GM21447 (cell line): Measurements from ENCODE around the gene FAM20C.
"Not testable (repeated sequence)": the region's sequence is repeated elsewhere in the genome, so short reads cannot be mapped to it uniquely, and the experiment has no call there.

Experiments used
- ATAC-seq: cut with Tn5 transposase; IDR thresholded peaks from one replicate; pipeline ENCODE4 v1.9.1; 2021; ENCODE audit not compliant: unreplicated experiment

The FAM20C gene

DNA sequence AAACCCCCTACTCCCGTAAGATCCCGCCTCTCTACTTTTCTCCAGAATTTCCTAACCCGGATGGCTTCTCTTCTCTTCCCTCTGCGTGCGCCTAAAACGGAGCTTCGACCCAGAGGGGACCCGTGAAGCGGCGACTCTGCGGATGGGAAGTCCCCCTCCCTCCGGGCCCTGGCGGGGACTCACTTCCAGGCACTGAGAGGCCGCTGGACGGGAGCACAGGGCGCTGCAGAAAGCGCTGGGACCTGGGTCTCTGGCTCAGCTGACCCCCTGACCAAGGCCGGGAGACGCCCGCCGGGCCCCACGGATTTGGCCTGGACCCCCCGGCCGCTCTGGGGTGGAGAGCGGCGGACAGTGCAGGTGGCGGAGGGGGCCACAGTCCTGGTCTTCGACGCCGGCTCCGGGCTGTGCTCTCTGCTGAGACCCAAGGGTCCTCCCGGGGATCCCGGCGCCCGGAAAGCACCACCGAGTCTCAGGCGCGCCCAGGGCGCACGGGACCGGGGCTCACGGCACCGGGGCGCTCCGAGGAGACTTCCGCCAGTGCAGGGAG, 96.9 kb downstream of the FAM20C start:
- ATAC-seq, result no peak

DNA sequence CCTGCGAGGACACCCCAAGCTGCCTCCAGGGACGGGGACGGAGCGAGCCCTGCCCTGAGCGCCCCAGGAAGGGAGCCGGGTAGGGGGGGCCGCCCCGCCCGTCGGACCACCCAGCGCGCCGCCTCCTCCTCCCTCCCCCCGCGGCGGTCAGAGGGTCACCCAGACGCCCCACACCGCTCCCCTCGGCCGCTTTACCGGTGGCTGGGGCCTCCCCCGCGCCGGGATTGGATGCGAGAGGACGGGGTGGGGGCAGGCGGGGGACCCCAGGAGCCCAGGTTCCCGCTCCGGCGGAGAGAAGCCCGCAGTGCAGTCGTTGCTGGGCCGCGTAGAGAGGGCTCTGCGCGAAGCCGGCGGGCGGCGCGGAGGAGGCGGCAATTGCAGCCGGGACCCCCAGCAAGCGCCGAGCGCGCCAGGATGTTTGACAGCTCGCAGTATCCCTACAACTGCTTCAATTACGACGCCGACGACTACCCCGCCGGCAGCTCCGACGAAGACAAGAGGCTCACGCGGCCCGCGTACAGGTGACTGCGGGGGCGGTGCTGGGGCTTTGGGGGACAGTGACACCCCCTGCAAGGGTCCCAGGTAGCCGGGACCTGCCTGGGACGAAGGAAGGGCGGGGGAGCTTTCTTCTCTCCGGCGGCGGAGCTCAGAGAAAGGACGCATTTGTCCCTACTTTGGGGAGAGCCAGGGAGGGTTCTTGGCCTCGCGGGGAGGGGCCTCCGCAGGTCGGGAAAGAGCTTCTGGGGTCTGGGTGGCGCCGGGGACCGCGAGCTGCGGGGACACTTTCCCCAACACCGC, 97.6 kb downstream of the FAM20C start, which contains the start of gene FOXL3:
TSS of gene FOXL3 (plus strand) at position 415 of the 798 bp plus-strand sequence. CDS start at position 415, 0 bp downstream.
- ATAC-seq, result no peak

DNA sequence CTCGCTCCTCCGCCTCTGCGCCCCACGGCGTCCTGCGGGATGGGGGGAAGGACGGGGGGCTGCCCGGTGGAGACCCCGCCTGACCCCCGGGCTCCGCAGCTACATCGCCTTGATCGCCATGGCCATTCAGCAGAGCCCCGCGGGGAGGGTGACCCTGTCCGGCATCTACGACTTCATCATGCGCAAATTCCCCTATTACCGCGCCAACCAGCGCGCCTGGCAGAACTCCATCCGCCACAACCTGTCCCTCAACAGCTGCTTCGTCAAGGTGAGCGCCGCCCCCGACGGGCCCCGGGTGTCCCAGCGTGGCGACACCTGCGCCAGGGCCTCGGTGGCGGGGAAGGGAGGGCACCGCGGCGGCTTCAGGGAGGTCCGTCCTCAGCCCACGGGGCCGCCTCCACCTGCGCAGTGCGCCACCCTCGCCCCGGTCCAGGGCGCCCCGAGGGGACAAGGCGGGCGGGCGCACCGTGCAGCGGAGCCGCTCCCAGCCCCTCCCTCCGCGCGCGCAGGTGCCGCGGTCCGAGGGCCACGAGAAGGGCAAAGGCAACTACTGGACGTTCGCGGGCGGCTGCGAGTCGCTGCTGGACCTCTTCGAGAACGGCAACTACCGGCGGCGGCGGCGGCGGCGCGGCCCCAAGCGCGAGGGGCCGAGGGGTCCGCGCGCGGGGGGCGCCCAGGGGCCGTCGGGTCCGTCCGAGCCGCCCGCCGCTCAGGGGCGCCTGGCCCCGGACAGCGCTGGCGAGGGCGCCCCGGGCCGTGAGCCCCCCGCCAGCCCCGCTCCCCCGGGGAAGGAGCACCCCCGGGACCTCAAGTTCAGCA, 98.4 kb downstream of the FAM20C start:
- no peak for ATAC-seq

DNA sequence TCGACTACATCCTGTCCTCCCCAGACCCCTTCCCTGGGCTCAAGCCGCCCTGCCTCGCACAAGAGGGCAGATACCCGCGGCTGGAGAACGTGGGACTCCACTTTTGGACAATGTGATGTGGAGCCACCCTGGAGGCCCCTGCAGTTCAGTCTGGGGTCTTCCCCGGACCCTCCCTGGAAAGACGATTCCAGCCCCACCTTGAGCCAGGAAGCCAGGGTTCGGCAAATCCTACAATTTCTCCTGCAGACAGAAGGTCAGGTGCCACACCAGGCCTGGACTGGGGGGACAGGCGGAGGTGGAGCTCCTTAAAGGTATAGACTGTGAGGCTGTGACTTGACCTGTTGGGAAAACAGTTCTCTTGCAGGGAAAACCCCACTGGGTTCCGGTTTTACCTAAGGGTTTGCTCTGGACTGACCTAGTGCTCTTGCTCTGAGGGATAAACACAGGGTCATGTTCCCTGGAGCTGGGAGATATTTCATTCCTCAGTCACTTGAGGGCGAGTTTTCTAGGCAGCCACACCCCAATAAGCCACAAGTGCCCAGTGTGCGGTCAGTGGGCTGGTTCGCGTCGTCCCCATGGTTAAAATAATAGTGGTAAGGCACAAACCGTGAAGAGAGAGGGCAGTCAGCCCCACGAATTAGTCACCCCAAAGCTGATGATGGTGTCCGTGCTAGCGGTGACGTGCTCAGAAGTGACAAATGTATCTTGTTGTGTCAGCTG, 99.2 kb downstream of the FAM20C start:
- ATAC-seq, result no peak

DNA sequence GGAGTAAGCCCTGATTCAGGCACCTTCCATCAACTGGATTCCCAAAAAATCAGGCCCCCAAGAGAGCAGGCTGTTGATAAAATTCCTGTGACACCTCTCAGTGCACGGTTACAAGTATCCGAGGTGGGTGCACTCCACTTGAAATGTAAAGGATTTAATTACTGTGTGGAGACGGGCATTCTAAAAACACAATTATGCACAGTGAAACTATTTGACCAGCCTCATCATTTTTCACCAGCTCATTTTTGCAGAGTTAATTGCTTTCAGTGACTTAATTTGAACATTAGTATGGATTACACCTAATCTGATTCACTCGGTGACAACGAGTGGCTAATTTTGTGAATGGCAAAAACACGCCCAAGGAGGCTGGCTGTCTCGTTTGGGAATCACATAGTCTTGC, 99.9 kb downstream of the FAM20C start:
- no peak for ATAC-seq

DNA sequence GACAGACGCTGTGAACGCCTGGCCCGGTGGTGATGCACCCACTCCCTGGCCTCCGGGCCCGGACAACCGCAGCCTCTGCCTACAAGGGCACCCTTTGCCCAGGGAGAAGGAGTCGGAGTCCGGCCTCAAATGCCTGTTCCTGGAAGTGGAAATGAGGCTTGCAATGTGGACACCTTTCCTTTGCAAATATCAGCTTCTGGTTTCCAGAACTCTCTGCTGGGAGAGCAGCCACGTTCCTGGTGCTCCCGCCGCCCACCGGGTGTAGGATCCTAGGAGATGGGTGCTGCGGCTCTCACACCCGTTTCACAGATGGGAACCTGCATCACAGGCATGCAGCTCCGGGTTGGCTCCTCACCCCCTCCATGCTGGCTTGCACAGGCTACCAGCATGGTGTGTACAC, 100.5 kb downstream of the FAM20C start:
- ATAC-seq, result no peak

DNA sequence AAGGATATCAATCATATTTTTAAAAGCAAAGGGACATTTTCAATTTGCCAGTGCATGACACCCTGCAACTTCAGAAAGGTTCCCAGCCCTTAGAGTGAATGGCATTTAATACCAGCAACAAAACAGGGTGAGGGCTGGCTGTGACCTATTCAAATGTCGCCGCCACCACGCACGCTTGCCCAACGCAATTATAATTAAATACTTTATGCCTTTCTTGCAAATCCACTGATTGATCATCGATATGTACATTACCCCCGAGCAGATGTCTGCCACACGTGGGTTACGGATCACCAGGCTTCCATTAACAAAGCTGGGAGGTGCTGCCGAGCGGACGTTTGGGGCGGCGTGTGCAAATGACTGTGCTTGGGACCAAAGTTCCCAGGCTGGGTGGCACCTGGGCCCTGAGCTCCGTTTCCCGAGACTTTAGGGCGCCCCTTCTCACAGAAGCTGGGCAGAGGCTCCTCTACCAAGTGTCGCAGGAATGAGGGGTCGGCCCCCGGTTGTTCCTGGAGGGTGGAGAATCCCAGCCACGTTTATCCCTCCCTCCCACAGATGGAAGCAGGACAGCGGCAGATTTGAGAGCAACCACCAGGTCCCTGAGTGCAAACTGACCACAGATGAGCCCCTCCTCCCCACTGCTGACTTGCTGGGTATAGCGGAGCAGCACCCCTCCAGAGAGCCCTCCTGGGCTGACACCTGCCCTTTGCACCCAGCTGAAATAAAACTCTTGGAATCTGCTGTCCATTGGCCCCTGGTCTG, 101.5 kb downstream of the FAM20C start:
- ATAC-seq, result no peak

DNA sequence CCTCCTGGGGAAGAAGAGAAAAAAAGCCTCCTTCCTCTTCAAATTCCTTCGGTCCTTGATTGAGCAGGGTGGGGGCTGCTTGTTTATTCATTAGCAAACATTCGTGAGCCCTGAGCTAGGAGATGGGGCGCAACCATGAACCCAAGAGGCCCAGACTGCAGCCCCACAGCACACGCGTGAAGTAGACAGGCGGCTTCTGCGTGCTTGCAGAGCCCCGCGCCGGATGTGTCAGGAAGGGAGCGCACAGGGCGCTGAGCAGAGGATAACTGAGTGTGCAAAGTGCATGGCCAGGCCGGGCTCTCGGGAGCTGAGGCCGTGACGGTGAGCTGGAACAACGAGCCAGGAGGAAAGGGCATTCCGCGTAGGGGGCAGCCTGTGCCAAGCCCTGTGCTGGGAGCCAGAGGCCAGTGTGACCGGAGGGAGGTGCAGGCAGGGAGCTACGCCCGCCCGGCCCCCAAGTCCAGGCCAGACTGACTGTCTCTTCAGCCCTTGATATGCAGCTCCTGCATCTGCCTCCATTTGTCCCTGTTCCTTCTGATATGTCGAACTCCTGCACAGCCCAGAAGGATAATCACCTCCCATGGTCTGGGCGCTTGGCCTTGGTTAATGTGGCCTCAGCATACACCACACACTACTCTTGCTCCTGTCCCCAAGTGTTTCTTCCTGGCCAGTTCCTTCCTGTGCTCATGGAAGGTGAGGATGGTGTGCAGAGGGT, 102.2 kb downstream of the FAM20C start:
- ATAC-seq, result no peak

DNA sequence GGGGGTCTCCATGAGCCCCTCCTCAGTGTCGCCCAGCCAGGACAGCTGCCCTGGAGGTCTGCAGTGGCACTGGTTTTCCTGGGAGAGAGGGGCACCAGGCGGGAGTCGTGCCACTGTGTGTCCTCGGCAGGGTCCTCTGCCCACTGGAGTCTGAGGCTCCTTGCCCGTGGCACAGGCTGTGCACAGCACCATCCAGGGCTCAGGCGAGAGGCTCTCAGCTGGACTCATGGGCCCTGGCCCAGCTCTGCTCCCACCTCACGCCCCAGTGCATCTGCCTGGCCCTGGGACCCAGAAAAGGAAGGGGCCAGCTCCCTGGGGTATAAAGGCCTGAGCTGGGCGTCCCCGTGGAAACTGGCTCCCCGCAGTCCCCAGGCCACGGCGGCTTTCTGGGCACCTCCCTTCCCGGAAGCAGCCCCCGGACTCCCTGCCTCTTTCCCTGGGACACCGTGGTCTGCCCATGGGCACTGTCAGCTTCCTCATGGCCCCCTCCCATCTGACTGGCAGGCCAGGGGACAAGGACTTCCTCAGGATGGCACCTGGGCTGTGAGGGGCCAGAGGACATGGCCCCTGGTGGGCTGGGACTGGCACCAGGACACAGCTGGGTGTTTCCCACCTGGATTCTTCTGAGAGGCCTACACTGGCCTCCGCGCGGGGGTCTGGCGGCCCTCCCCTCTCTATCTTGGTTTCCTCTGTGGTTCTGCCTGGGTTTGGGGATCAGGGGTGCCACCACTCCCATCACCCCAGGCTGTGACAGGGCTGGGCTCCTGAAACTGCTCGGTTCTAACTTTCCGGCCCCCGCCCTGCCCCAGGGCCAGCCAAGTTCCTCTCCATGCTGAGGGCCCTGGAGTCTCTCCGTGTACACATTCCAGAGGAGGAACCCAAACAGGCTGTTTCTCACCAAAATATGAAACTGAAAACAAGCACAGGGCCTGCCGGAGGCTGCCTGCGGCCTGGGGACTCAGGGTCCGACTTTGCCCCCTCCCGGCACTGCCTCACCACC, 103.1 kb downstream of the FAM20C start:
- no peak for ATAC-seq

DNA sequence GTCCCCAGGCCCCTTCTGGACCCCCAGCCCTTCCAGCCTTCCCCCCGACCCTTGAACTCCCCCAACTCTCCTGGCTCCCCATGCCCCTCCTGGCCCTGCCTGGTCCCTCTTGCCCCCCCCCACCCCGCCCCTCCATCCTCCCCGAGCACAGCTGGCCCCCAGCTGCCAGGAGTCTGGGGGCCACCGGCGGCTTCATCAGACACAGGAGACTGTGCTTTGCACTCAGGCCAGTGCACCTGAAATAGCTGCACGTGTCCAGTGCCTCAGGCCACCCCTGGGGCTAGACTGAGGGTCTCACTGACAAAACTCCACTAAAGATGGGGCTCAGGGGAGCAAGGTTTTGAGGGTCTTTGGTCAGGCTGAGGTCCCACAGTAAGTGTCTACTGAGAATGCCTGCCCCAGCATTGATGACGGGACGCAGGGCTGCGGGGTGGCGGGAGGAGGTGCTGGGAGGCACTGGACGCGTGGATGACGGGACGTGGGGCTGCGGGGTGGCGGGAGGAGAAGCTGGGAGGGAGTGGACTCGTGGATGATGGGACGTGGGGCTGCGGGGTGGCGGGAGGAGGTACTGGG, 104.1 kb downstream of the FAM20C start:
- no peak for ATAC-seq

DNA sequence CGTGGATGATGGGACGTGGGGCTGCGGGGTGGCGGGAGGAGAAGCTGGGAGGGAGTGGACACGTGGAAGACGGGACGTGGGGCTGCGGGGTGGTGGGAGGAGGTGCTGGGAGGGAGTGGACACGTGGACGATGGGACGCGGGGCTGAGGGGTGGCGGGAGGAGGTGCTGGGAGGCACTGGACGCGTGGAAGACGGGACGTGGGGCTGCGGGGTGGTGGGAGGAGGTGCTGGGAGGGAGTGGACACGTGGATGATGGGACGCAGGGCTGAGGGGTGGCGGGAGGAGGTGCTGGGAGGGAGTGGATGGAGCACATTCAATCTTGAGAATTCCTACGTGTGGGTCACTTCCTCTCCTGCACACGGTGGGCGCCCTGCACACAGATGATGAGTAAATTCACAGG, 104.8 kb downstream of the FAM20C start:
- not testable (repeated sequence) for ATAC-seq

DNA sequence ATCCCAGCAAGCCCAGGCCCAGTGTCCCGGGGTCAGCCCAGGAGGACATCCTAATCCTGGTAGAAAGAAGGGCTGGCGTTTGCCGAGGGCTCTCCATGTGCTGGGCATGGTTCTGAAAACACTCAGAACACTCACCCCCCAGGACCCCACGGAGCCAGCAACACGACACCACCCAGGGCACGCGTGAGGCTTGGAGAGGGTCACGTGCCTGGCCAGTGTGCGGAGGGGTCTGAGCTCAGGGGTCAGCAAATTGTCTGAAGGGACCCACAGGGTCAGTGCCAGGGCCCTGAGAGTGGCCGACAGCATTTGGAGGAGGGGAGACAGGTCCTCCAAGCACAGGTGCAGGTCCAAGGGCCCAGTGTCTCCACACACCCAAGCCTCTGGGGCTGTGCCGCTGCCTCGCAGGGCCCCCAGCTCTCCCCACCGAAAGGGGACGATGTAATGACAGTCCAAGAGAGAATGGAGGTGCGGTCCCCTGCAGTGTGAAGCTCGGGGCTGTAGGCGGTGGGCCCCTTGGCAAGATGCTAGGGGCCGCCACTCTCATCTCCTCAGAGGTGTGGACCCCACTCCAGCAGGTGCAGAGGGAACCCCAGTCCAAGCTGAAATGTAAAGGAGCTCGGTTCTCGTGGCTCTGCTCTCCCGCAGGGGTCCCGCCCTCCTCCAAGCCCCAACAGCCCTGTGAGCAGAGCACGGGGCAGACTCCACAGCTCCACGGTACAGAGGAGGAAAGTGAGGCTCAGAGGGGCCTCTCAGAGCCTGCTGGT, 105.4 kb downstream of the FAM20C start:
- no peak for ATAC-seq

DNA sequence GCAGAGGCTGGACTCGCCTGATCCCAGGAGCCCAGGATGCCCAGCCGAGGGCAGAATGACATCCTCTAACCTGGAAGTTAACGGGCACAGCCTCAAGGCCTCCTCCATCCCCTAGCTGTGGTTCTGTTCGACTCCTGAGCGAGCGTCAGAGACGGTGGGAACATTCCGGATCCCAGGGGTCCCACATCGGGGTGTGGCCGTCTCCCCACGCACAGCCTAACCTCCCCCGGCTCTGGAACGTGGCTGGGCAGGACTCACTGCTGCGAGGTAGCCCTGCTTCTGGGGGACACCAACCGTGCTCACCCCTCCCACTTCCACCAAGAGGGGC, 106.0 kb downstream of the FAM20C start:
- ATAC-seq, result no peak

DNA sequence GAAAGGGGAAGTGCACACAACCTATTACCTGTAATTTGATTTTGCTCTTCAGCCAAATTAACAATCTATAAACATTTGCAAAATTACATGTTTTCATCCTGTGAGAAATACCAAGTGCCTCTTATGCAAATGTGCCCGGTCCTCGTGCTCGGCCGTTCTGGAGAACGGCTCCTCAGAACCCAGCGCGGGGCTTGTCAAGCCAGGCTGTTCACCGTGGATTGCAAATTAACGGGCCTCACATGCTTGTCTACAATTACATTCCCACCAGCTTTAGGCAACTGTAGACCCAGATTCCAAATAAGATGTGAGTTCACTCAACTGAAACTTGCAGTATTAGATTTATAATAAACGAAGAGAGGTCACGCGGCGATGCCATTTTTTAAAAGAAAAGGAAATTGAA, 106.4 kb downstream of the FAM20C start:
- ATAC-seq, result no peak

DNA sequence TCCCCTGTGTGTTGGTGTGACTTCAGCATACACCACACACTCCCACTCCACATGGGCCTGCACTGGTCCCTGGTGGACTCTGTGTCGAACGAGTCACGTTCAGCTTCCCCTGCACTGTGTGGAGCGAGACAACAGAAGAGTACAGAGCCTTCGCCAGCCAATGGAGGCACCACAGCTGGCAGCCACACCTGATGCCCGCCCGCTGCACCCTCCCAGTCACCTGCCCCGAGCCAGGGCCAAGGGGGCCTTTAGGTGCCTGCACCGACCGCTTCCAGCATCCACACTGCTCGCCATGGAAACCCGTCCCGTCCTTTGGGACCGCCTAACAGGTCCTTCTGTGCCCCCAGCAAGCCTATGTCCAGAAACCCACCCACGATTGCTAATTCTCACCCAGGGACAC, 106.8 kb downstream of the FAM20C start:
- ATAC-seq, result no peak

DNA sequence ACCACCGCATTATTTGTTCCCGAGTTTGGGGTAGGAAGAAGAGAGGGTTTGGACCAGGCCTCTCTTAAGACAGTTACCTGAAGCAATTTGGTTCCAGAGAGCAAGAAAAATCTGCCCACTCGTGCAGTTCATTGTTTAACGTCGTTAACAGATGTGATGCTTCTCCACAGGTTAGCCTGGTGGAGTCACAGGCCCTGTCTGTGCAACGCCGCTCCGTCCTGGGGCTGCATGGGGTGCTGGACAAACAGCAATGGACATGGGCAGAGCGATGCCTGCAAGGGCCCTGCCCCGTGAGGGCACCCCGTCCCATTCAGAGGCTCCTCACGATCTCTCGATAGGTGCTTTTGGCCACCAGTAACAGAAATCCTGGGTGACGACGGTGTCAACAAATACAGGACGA, 107.3 kb downstream of the FAM20C start:
- no peak for ATAC-seq

DNA sequence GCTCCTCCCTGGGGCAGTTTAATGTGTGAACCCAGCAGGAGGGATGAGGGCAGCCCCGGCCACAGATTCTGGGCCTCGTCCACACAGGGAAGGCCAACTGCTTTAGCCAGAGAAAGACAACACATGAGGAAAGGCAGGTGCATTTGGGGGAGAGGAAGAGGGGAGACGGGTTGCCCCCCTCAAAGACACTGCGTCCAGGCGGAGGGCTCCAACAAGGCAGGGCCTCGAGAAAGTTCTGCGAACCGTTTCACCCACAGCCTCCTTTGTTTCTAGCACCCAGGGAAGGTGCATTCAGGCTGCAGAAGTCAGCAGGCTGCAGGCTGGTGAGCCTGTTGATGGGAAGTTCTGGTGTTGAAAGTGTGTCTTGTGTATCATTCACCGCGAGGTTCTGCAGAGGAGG, 107.7 kb downstream of the FAM20C start:
- no peak for ATAC-seq
